Measurements from ENCODE around the gene ARHGAP25.

DNA sequence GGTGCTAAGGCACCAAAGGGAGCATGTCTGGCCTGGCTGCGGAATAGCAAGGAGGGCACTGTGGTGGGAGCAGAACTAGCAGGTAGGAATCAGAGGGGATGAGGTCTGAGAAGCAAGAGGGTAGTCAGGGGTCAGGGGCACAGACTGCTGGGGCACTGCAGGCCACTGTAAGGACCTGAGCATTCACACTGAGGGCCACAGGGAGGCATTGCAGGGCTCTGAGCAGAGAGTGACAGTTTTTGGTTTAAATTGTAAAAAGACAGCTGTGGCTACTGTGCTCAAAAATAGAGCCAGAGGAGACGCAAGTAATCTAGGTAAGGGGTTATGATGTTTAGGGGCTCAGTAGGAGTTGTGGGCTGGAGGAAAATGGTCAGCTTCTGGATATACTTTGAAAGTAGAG, 41.5 kb downstream of the ARHGAP25 start:
- TF ChIP-seq, protein P1, sequence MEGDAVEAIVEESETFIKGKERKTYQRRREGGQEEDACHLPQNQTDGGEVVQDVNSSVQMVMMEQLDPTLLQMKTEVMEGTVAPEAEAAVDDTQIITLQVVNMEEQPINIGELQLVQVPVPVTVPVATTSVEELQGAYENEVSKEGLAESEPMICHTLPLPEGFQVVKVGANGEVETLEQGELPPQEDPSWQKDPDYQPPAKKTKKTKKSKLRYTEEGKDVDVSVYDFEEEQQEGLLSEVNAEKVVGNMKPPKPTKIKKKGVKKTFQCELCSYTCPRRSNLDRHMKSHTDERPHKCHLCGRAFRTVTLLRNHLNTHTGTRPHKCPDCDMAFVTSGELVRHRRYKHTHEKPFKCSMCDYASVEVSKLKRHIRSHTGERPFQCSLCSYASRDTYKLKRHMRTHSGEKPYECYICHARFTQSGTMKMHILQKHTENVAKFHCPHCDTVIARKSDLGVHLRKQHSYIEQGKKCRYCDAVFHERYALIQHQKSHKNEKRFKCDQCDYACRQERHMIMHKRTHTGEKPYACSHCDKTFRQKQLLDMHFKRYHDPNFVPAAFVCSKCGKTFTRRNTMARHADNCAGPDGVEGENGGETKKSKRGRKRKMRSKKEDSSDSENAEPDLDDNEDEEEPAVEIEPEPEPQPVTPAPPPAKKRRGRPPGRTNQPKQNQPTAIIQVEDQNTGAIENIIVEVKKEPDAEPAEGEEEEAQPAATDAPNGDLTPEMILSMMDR (IDR thresholded peaks at IDR 0.05) = no peak
- TF ChIP-seq POLR2A (IDR thresholded peaks at IDR 0.05) (no peak), EP300 (IDR thresholded peaks at IDR 0.05; ENCODE audit: low read depth) (no peak), POLR2AphosphoS5 (IDR thresholded peaks at IDR 0.05) (no peak)
